IPS-NIHi11 (cell line): Measurements from ENCODE around the gene OR52H1.
A peak's percentile ranks its signal among the peaks of the same experiment; 100 is the strongest.
"Not testable (repeated sequence)": the region's sequence is repeated elsewhere in the genome, so short reads cannot be mapped to it uniquely, and the experiment has no call there.

Experiments used
- DNase-seq: peaks from one replicate; pipeline ENCODE4 v3.0.0; 2012; ENCODE audit warnings: mixed read lengths, low spot score

OR52H1 gene

DNA sequence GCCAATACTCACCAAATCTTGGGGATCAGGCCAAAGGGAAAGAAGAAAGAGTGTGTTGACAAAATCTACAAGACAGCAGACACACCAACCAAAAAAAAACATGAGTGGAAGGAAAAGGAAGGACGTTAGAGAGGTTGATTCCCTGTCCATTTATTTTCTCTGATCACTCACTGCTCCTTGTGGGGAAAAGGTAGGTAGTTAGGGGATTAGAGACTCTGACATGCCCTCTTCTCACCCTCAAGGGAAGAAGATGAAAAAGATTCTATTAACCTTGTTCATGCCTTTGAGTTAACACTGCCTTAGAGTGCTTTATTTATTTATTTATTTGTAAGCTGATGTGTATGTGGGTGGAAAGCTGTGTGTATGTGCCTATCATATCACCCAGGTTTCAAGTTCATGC lies at the start of gene OR52H1:
Gene OR52H1 (minus strand): TSS at position 101 of the 400 bp plus-strand sequence. CDS start 3,035 bp downstream, outside the sequence.
- DNase-seq: no peak

GRCh38 chr11:5597953-5598352 lies 49.6 kb upstream of the OR52H1 start:
- no peak for DNase-seq

GRCh38 chr11:5596607-5597201 lies 48.4 kb upstream of the OR52H1 start, which contains the start of gene TRIM6:
TSS of gene TRIM6 (plus strand) at chr11:5596637. CDS start at chr11:5596898, 261 bp downstream.
- peak; percentile 51 for DNase-seq

DNA sequence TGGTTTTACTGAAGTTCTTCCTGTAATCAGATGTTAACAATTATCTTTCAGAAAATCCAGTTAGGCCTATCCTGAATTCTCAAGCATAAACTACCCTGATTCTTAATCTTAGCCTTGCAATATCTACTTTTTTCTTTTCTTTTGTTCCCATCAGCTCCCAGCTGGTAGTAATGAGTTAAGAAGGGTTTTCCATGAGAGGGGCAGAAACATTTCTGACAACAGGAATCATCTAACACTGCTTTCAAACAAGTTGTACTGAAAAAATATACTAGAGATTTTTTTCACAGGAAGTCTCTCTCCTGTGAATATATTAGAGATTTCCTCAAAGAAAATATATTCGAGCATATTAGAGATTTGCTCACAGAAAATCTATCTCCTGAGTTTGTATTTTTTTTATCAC lies 44.8 kb upstream of the OR52H1 start:
- DNase-seq: no peak

DNA sequence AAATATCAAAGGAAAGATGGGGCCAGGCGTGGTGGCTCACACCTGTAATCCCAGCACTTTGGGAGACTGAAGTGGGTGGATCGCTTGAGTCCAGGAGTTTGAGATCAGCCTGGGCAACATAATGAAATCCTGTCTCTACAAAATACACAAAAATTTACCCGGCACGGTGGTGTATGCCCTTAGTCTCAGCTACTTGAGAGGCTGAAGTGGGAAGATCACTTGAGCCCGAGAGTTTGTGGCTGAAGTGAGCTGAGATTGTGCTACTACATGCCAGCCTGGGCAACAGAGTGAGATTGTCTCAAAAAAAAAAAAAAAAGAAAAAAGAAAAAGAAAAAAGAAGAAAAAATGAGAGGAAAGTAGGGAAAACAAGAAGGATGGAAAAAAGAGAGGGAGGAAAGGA lies 44.3 kb upstream of the OR52H1 start:
- no peak for DNase-seq

GRCh38 chr11:5591613-5592012 lies 43.3 kb upstream of the OR52H1 start:
- no peak for DNase-seq

DNA sequence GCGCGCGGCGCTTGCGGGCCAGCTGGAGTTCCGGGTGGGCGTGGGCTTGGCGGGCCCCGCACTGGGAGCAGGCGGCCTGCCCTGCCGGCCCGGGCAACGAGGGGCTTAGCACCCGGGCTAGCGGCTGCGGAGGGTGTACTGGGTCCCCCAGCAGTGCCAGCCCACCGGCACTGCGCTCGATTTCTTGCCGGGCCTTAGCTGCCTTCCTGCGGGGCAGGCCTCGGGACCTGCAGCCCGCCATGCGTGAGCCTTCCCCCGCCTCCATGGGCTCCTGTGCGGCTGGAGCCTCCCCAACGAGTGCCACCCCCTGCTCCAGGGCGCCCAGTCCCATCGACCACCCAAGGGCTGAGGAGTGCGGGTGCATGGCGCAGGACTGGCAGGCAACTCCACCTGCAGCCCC lies 41.6 kb upstream of the OR52H1 start:
- DNase-seq: not testable (repeated sequence)

DNA sequence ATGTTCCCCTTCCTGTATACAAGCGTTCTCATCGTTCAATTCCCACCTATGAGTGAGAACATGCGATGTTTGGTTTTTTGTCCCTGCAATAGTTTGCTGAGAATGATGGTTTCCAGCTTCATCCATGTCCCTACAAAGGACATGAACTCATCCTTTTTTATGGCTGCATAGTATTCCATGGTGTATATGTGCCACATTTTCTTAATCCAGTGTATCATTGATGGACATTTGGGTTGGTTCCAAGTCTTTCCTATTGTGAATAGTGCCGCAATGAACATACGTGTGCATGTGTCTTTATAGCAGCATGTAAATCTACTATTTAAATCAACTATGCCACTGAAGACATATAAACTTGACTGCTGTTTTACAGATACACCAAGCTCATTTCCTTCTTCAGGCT lies 36.1 kb upstream of the OR52H1 start:
- not testable (repeated sequence) for DNase-seq

- no peak for DNase-seq
These were observed 32.7 kb upstream of the OR52H1 start for GRCh38 chr11:5581014-5581413.

DNA sequence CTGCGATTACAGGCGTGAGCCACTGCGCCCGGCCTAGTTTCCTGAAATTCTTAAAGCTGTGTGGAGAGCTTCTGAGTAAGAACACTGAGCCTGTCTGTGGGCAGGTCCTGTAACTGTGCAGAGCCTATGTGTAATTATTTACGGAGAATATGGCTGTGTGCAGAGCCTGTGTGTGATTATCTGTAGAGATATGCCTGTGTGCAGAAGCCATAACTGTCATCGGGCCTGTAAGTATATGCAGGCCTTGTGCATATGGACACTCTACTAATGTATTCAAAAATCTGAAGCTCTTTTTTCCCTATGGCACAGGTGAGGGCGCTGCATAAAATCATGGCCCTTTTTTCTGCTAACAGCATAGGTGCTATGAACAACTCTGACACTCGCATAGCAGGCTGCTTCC lies 32.2 kb upstream of the OR52H1 start, which contains the start of gene OR52B6:
Gene OR52B6 (plus strand): TSS at position 301 of the 400 bp plus-strand sequence. CDS start 0 bp downstream, at position 301.
- DNase-seq: no peak

DNA sequence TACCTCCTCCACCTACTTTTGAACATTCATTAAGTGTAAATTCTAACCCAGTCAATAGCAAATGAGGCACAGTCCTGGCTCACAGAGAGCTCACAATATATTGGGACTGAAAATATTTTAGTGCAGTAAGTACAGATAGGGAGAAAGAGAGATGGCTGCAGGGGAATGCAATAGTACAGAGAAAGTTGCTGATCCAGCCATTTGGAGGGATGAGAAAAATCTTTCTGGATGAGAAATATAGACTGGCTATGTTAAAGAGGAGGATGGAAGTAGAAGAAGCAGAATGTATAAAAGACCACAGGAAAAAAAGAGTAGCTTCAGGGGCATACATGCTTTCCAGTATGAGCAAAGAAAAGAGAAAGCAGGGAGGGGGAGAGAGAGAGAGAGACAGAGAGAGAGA lies 28.8 kb upstream of the OR52H1 start:
- no peak for DNase-seq

GRCh38 chr11:5575152-5575551 lies 26.8 kb upstream of the OR52H1 start:
- no peak for DNase-seq

DNA sequence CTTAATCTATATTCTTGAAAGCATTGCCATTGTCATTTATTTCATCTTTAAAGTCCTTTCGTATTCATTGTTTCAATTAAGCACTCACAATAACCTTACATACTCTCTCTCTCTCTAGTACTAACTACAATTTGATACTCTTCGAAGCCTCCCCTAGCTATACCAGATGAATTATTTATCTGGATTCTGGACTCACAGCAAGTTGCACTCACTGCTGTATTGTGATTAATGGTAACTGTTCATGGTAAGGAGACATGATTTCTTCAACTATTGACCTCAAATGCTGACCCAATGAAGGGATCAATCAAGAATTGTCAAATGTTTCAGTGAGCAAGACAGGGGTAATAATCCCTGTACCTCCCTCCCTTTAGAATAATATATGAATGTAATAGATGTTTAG lies 26.3 kb upstream of the OR52H1 start:
- no peak for DNase-seq

DNA sequence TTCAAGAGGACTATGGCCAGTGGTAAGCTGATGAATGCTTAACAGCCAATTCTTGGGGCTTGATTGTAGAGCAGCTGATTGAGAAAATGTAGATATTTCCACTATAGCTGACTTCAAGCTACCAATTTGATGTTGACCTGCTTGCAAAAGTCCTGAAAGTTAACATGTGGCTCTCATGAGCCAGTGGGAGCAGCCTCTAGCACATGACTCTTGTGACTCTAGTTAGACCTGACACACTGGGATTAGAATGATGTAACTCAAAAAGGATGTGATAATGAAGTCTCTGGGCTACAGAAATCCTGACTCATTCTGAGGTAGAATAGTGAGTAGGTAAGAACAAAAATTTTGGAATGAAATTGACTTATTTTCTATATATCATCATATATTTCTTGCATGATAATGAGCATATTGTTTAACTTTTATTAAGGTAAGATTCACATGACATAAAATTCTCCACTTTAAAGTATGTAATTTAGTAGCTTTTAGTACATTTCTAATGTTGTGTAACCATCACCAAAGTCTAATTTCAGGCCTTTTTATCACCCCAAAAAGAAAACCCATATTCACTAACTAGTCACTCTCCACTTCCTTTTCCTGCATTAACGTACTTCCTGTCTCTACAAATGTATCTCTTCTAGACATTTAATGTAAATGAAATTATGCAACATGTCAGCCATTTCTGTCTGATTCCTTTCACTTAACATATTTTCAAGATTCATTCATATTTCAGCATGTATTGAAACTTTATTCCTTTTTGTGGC lies 16.1 kb upstream of the OR52H1 start:
- no peak for DNase-seq

- no peak for DNase-seq
These were observed 9.4 kb upstream of the OR52H1 start for GRCh38 chr11:5557751-5558150.

- DNase-seq: no peak
These were observed 8.4 kb upstream of the OR52H1 start for GRCh38 chr11:5556596-5557188.

DNA sequence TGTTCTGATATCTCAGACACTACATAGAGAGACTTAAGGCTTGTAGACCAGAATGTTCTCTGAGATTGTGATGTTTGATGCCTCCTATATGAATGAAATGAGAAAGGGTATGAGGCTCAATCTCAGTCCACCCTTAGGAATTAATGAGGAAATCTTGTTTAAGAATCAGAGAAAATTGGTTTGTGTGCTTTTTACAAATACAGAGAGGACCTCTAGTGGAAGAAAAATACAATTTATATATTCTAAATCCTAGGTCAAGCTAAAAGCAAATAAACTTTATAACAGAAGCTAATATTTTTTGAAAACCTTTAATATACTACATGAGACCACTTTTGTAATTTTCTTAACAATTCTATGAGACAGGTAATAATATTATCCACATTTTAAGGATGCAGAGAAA lies 5.0 kb upstream of the OR52H1 start:
- no peak for DNase-seq

GRCh38 chr11:5550440-5551095 lies 2.2 kb upstream of the OR52H1 start:
- no peak for DNase-seq

DNA sequence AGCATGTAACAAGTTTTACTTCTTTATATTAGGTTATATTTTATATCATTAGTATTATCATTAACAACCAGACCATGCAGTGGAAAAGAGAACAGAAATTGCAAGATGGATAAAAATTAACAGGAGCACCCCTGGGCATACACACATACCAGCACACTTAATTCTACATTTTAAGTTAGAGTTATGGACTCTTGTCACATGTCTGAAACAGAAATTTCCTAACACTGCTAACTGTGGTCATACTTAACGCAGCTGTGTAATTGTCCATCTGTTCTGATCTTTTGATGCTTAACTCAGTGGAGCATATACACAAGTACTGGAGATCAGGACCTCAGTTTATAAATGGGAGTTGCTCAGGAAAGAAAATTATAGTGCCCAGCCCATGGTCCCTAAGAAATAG lies 358 bp downstream of the OR52H1 start:
- DNase-seq: no peak

DNA sequence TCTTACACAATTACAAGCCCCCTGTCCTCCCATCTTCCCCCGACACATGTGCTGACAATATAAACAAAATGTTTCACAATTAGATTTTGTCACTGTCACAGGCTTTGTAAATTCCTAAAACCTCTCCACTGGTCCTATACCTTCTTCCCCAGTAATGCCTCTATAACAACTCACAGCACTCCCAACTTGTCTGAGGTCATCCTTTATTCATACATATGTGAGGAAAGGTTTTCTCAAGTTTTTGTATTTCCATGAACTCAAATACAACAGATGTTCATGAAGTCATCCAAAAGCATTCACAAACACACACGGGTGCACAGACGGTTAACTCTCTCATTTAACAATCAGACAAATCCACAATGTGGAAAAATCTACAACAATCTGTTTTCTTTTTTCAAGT lies 1.9 kb downstream of the OR52H1 start:
- no peak for DNase-seq

DNA sequence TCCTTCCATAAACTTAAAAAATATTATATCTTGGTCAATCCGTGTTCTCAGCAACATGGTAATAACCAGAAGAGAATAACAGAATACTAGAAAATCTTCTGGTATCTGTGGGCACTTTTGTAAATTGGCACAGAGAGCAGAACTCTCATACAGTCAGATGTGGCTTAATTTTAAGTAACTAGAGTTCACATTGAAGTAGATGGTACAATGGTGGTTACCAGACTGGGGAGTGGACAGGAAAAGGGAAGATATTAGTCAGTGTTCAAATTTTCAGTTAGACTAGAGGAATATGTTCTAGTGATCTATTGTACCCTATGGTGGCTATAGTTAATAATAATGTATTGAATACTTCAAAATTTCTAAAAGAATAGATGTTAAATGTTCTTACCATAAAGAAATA lies 6.9 kb downstream of the OR52H1 start:
- no peak for DNase-seq

DNA sequence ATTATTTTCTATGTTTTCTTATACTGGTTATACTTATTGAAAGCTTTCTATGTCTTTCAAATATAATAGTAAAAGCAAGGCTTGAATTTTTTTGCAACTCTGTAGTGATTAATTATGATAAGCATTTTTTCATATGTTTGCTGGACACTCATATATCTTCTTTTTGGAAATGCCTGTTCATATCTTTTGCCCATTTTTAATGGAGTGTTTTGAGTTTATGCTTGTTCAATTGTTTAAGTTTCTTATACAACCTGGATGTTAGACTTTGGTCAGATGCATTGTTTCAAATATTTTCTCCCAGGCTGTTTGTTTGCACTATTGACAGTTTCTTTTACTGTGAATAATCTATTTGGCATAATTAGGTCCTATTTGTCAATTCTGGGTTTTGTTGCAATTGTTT lies 11.9 kb downstream of the OR52H1 start:
- no peak for DNase-seq

DNA sequence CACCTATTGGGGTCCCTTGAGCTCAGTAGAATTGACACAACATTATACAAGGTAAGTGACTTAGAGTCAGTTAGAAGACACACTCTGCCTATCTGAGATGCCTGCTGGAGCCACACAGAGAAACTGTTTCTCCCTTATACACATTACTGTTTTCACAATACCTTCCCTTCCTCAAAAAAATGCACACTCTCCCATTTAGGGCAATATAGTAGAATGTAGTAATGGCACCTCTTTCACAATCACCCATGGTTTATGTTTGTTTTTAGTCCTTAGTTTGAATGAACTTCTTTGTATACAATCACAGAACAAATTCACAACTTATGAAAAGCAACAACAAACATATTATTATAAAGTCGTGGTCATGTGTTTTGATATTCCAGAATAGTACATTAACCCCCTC lies 14.3 kb downstream of the OR52H1 start:
- no peak for DNase-seq
